Ovary (tissue), 3 donors: ENCODE results near the gene HOXD11.

ENCODE experiments used
- CTCF ChIP-seq, 3 donors: fragments of 450-650 bp in 2 of 3; fragments of 200-600 bp in 1 of 3; IDR thresholded peaks; one replicate each; pipeline versions ENCODE4 v1.5.1 to v1.8.0; 2016 to 2022; ENCODE audit warnings: antibody characterized with exemption in 3 of 3, mild to moderate bottlenecking in 1 of 3
- POLR2A ChIP-seq: fragments of 450-650 bp; IDR thresholded peaks from one replicate; pipeline ENCODE4 v1.6.1; 2017; ENCODE audit warnings: antibody characterized with exemption, mild to moderate bottlenecking, moderate library complexity
- donor health status: DM: no; HTN: no; CAD: no.

DNA sequence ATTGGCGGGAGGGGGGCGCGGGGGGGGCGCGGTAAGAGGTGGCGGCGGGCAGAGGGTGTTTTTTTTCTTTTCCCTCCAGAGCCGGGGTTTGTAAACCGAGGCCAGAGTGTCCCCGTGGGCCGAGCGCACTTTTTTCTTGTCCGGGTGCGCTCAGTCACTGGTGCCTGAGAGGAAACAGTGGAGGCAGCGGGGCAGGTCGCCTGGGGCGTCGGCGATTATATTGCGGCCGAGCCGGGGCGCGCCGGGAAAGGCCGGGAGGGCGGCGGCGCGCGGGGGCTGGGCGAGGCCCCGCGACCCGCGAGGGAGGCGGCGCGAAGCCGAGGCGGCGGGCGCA, 22.7 kb downstream of the HOXD11 start:
- TF ChIP-seq CTCF (IDR thresholded peaks at IDR 0.05) (no peak), POLR2A (no peak)
